NCI-H2171 (cell line): Measurements from ENCODE around the gene ANKS1B.

Experiments
- DNase-seq: peaks from one replicate; lab custom pipeline; 2025; lab: John Stamatoyannopoulos, UW

ANKS1B gene

GRCh38 chr12:99128246-99128802 lies 856.4 kb downstream of the ANKS1B start:
- DNase-seq: no peak

- no peak for DNase-seq
Measured at GRCh38 chr12:99122959-99123358, 861.8 kb downstream of the ANKS1B start.

GRCh38 chr12:99122496-99122895 lies 862.2 kb downstream of the ANKS1B start:
- DNase-seq: no peak

- DNase-seq: no peak
Measured at GRCh38 chr12:99121546-99121945, 863.2 kb downstream of the ANKS1B start.

GRCh38 chr12:99119943-99120342 lies 864.8 kb downstream of the ANKS1B start:
- DNase-seq: no peak

- DNase-seq: no peak
Measured at GRCh38 chr12:99119449-99119848, 865.3 kb downstream of the ANKS1B start.

GRCh38 chr12:99111600-99111999 lies 873.1 kb downstream of the ANKS1B start:
- DNase-seq: peak; percentile 78

- DNase-seq: peak; percentile 21
Measured at GRCh38 chr12:99110868-99111267, 873.9 kb downstream of the ANKS1B start.

- no peak for DNase-seq
Measured at GRCh38 chr12:99110212-99110611, 874.5 kb downstream of the ANKS1B start.

- no peak for DNase-seq
Measured at GRCh38 chr12:99108924-99109323, 875.8 kb downstream of the ANKS1B start.

GRCh38 chr12:99099786-99100185 lies 885.0 kb downstream of the ANKS1B start:
- no peak for DNase-seq

- no peak for DNase-seq
Measured at GRCh38 chr12:99097171-99097570, 887.6 kb downstream of the ANKS1B start.

GRCh38 chr12:99093166-99093565 lies 891.6 kb downstream of the ANKS1B start:
- DNase-seq: no peak

- peak; percentile 25 for DNase-seq
Measured at GRCh38 chr12:99092100-99092851, 892.5 kb downstream of the ANKS1B start.

- DNase-seq: peak; percentile 48
Measured at GRCh38 chr12:99087278-99087677, 897.5 kb downstream of the ANKS1B start.

GRCh38 chr12:99079811-99080210 lies 904.9 kb downstream of the ANKS1B start:
- no peak for DNase-seq

- DNase-seq: no peak
Measured at GRCh38 chr12:99068993-99069747, 915.6 kb downstream of the ANKS1B start.

GRCh38 chr12:99067171-99067785 lies 917.5 kb downstream of the ANKS1B start:
- DNase-seq: no peak

- no peak for DNase-seq
Measured at GRCh38 chr12:99066726-99067125, 918.0 kb downstream of the ANKS1B start.

GRCh38 chr12:99063182-99063581 lies 921.6 kb downstream of the ANKS1B start:
- DNase-seq: no peak

GRCh38 chr12:99059824-99060511 lies 924.8 kb downstream of the ANKS1B start:
- peak; percentile 63 for DNase-seq

- DNase-seq: no peak
Measured at GRCh38 chr12:99057670-99058069, 927.1 kb downstream of the ANKS1B start.
